OCI-LY3 (cell line): Measurements from ENCODE around the gene FZD4.

Source experiments
- CTCF ChIP-seq: fragments of 200-600, 300-600 bp; sonication (generic); IDR thresholded peaks from 2 replicates; pipeline ENCODE4 v1.5.1; 2014; ENCODE audit warnings: antibody characterized with exemption, low read length, low read depth
- EZH2phosphoT487 ChIP-seq: fragments of 200-600 bp; shearing (Covaris generic); IDR thresholded peaks from 2 replicates; pipeline ENCODE4 v1.6.1; 2018; ENCODE audit warnings: antibody characterized with exemption, mixed run types, low read depth

GRCh38 chr11:86926975-86927374 is 28.2 kb downstream of the FZD4 start:
- TF ChIP-seq CTCF: no peak
- no peak for TF ChIP-seq EZH2phosphoT487
